Fibroblast of mammary gland (primary cell): Measurements from ENCODE around the gene NEU2.
A peak's percentile ranks its signal among the peaks of the same experiment; 100 is the strongest.
"Not testable (repeated sequence)": the region's sequence is repeated elsewhere in the genome, so short reads cannot be mapped to it uniquely, and the experiment has no call there.

ENCODE experiments used
- DNase-seq: peaks from one replicate; pipeline ENCODE4 v3.0.0-alpha.2; 2010; ENCODE audit warnings: low read depth
- H3K4me3 ChIP-seq: 2 replicates; pipeline ENCODE4 v1.5.1; 2011; ENCODE audit warnings: low read depth, mild to moderate bottlenecking, low read length, moderate library complexity; ENCODE audit not compliant: control insufficient read depth
- TF ChIP-seq, protein P1 (sequence below): conservative IDR thresholded peaks from 2 replicates; pipeline ENCODE4 v1.5.1; 2011; ENCODE audit warnings: low read depth, low read length, inconsistent platforms; ENCODE audit not compliant: control insufficient read depth, insufficient read depth

NEU2 gene

DNA sequence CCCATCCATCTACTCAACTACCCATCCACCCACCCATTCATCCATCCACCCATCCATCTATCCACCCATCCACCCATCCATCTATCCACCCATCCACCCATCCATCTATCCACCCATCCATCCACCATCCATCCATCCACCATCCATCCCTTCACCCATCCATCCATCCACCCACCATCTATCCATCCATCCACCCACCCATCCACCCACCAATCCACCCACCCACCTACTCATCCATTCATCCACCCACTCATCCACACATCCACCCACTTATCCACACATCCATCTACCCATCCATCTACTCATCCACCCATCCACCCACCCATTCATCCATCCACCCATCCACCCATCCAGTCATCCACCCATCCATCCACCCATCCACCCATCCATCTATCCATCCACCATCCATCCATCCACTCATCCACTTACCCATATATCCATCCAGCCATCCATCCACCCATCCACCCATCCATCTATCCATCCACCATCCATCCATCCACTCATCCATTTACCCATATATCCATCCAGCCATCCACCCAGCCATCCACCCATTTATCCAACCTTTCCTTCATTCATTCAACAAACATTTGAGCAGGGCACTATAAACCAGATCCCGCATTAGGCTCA lies 17.3 kb upstream of the NEU2 start:
- DNase-seq = no peak
- H3K4me3 ChIP-seq = no peak overlapping the region
- TF ChIP-seq, protein P1, sequence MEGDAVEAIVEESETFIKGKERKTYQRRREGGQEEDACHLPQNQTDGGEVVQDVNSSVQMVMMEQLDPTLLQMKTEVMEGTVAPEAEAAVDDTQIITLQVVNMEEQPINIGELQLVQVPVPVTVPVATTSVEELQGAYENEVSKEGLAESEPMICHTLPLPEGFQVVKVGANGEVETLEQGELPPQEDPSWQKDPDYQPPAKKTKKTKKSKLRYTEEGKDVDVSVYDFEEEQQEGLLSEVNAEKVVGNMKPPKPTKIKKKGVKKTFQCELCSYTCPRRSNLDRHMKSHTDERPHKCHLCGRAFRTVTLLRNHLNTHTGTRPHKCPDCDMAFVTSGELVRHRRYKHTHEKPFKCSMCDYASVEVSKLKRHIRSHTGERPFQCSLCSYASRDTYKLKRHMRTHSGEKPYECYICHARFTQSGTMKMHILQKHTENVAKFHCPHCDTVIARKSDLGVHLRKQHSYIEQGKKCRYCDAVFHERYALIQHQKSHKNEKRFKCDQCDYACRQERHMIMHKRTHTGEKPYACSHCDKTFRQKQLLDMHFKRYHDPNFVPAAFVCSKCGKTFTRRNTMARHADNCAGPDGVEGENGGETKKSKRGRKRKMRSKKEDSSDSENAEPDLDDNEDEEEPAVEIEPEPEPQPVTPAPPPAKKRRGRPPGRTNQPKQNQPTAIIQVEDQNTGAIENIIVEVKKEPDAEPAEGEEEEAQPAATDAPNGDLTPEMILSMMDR = no peak

DNA sequence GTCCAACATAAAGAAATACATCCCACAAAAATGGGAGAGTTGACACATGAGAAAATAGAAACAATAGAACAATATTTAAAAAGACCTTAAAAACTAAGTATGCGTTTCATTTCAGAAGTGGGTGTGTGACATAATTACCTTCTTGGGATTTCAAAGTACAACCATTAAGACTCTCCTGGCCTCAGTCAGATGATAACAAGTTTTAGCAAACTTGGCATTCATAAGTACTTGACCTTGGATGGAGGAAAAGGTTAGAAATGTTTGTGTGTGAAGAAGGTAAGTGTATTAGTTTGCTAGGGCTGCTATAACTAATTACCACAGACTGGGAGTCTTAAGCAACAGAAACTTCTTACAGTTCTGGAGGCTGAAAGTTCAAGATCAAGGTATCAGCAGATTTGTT lies 14.5 kb upstream of the NEU2 start:
- no peak for DNase-seq
- TF ChIP-seq, protein P1 = no peak
- no peak overlapping the region for H3K4me3 ChIP-seq

DNA sequence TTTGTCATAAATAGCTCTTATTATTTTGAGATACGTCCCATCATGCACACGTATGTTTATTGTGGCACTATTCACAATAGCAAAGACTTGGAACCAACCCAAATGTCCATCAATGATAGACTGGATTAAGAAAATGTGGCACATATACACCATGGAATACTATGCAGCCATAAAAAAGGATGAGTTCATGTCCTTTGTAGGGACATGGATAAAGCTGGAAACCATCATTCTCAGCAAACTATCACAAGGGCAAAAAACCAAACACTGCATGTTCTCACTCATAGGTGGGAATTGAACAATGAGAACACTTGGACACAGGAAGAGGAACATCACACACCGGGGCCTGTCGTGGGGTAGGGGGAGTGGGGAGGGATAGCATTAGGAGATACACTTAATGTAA lies 12.9 kb upstream of the NEU2 start:
- not testable (repeated sequence) for DNase-seq, H3K4me3 ChIP-seq

DNA sequence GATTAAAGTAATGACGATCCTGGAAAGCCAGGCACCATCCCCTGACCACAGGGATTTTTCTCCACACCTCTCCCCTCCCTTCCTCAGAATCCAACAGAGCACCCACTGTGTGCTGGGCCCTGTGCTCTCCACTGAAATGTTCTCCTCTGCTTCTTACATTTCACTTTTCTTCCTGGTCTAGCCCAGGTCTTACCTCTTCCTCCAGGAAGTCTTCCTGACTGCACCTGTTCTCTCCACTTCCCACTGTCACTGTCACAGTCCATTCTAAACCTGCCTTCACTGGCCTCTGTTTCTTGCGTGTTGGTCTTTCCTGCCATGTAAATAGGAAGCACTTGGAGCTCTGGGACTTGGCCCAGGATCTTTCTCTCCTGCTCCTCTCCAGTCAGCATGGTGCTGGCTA lies 12.0 kb upstream of the NEU2 start:
- H3K4me3 ChIP-seq = no peak overlapping the region
- no peak for DNase-seq
- TF ChIP-seq, protein P1 = no peak

DNA sequence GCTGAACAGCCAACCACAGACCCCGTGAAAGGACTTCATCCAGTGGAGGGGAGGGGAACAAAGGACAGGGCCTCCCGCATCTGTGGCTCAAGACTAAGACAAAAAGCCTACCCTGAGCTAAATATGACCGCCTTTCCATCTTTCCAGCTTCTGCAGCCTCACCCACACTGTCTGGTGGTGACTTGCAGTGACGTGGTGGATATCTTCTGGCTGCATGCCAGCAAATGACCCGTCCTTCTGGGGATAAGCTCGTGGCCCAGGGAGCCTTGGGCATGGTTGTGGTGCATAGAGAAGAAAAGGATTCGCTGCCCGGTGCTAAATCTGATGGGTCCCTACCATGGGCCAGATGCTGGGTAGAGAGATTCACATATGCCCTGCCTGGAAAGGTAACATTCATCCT lies 10.7 kb upstream of the NEU2 start:
- DNase-seq = peak; percentile 48
- TF ChIP-seq, protein P1 = no peak
- H3K4me3 ChIP-seq = no peak overlapping the region

DNA sequence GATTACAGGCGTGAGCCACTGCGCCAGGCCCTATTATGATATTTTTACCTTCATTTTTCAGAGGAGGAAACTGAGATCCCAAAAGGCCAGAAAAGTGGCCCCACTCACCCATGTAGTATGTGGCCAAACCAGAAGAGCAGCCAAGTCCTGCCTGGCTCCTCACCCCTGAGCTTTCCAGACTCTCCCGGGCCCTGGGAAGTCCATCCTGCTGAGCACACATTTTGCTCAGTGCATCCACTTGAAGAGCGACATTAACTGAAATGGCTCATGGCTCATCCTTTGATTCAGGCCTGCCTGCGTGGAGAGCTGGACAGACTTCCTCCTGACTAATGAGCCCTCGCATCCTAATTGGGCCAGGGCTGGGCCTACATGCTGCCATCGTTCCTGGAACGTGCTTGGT lies 9.9 kb upstream of the NEU2 start:
- no peak for DNase-seq

DNA sequence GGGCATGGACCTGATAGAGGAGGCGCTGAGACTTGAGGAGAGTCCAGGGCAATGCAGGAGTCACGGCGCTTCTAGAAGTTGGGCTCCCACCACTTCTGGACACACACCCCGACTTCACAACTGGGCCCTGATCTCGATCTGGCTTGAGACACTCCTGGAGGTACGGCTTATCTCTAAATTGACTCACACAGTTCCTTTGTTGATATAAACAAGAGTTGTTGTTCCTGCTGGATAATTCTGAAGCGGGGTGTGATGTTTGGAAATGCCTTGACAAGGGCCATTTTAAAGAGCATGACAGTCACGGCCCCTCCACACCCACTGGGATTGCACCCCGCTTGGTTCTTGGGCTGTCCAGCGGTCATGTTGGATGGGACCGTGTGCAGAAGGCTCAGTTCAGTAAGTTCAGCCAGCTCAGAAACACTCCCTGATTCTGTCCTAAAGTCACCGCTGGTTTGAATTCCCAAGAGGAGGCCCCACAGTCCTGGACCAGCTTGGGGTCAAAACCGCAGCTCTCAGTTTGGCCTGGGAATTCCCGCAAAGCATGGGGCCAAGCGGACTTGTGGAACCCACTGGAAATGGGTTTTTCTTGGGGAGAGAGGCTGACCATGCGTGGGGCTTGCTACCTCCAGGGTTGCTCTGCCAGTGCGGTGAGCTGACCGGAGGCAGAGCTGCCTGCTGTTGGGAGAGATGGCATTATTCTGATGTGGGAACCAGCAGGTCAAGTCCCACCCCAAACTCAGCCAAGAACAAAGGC lies 9.3 kb upstream of the NEU2 start:
- TF ChIP-seq, protein P1 = no peak
- DNase-seq = no peak
- H3K4me3 ChIP-seq = no peak overlapping the region

More for the DNA sequence above, 9.9 kb upstream of the NEU2 start:
- TF ChIP-seq, protein P1 = no peak
- no peak overlapping the region for H3K4me3 ChIP-seq
